IMR-90 (cell line): ENCODE data around the gene SH2B2. TPM values are rescaled to one million over a fixed set of nuclear protein-coding genes. Genes with fewer than 3 reads are reported as not detected.
"Not testable (repeated sequence)": the region's sequence is repeated elsewhere in the genome, so short reads cannot be mapped to it uniquely, and the experiment has no call there.

Experiments used
- ATAC-seq: fragments of 200-7000 bp; cut with Tn5 transposase; 2 replicates; pipeline ENCODE4 v1.9.1; 2020; ENCODE audit warnings: low read depth, mild to moderate bottlenecking, moderate library complexity
- BruUV-seq: library from RNA; stranded (reverse); fragments of 400-500 nt; replicated peaks from 2 replicates; lab custom pipeline; 2021; lab: Mats Ljungman, UMichigan
- CTCF ChIA-PET: fragments of 300-600 bp; formaldehyde crosslinking; extraction: SDS; loops from one replicate; lab custom pipeline; 2021; ENCODE audit warnings: antibody characterized with exemption; lab: Yijun Ruan, JAX
- POLR2A ChIA-PET: fragments of 300-600 bp; sonication (Branson Sonifier 250); formaldehyde crosslinking; loops from one replicate; lab custom pipeline; 2022; ENCODE audit warnings: antibody characterized with exemption; ENCODE audit not compliant: unreplicated experiment; lab: Charles Lee
- DNase-seq: peaks from one replicate; pipeline ENCODE4 v3.0.0; 2013
- H2AFZ ChIP-seq: replicated peaks from 2 replicates; pipeline ENCODE3; 2013; ENCODE audit warnings: low read length, mild to moderate bottlenecking; ENCODE audit not compliant: poor library complexity
- H2AK5ac ChIP-seq: 2 replicates; pipeline ENCODE4 v1.6.1; 2013; ENCODE audit warnings: low read depth, low read length, inconsistent platforms
- H2AK9ac ChIP-seq: replicated peaks from 2 replicates; pipeline ENCODE3; 2013; ENCODE audit warnings: mild to moderate bottlenecking, low read depth, low read length, moderate library complexity; ENCODE audit not compliant: poor library complexity
- H2BK120ac ChIP-seq: 2 replicates; pipeline ENCODE4 v1.6.1; 2013; ENCODE audit warnings: low read depth, low read length, inconsistent platforms
- H2BK15ac ChIP-seq: 3 replicates; pipeline ENCODE4 v1.6.1; 2013; ENCODE audit warnings: low read depth, low read length, inconsistent platforms
- H2BK20ac ChIP-seq: 2 replicates; pipeline ENCODE4 v1.6.1; 2013; ENCODE audit warnings: low read depth, mild to moderate bottlenecking, inconsistent platforms, low read length, moderate library complexity
- H2BK5ac ChIP-seq: 2 replicates; pipeline ENCODE4 v1.6.1; 2013; ENCODE audit warnings: mild to moderate bottlenecking, low read depth, low read length, inconsistent platforms; ENCODE audit not compliant: poor library complexity, severe bottlenecking
- H3K14ac ChIP-seq: replicated peaks from 2 replicates; pipeline ENCODE4 v1.6.1; 2013; ENCODE audit warnings: low read depth, low read length, inconsistent platforms
- H3K18ac ChIP-seq: 2 replicates; pipeline ENCODE4 v1.6.1; 2013; ENCODE audit warnings: low read depth, low read length, control low read depth
- H3K23ac ChIP-seq: 2 replicates; pipeline ENCODE4 v1.6.1; 2013; ENCODE audit warnings: low read depth, low read length, inconsistent platforms
- H3K27ac ChIP-seq: 2 replicates; pipeline ENCODE4 v1.5.1; 2013; ENCODE audit warnings: mild to moderate bottlenecking, control low read depth, low read length; ENCODE audit not compliant: insufficient read depth
- H3K27me3 ChIP-seq: 2 replicates; pipeline ENCODE4 v1.6.1; 2013; ENCODE audit warnings: low read length; ENCODE audit not compliant: control insufficient read depth, insufficient read depth
- H3K36me3 ChIP-seq: 2 replicates; pipeline ENCODE4 v1.6.1; 2013; ENCODE audit warnings: low read length, mixed read lengths; ENCODE audit not compliant: control insufficient read depth, insufficient read depth
- H3K4ac ChIP-seq: 2 replicates; pipeline ENCODE4 v1.6.1; 2013; ENCODE audit warnings: low read depth, low read length, inconsistent platforms
- H3K4me1 ChIP-seq: 2 replicates; pipeline ENCODE4 v1.6.1; 2013; ENCODE audit warnings: low read length, mixed read lengths; ENCODE audit not compliant: control insufficient read depth, insufficient read depth
- H3K4me2 ChIP-seq: 2 replicates; pipeline ENCODE4 v1.6.1; 2013; ENCODE audit warnings: low read depth, mild to moderate bottlenecking, control low read depth, low read length, moderate library complexity
- H3K4me3 ChIP-seq: 2 replicates; pipeline ENCODE4 v1.5.1; 2013; ENCODE audit warnings: low read depth, mild to moderate bottlenecking, control low read depth, low read length, moderate library complexity; ENCODE audit not compliant: insufficient read depth
- H3K56ac ChIP-seq: 2 replicates; pipeline ENCODE4 v1.6.1; 2013; ENCODE audit warnings: low read length, inconsistent platforms; ENCODE audit not compliant: insufficient read depth; ENCODE audit errors: extremely low read depth
- H3K79me1 ChIP-seq, 2 experiments: 2 replicates each; pipeline ENCODE4 v1.6.1; 2013; ENCODE audit warnings: low read length in 2 of 2, inconsistent platforms in 1 of 2, low read depth in 1 of 2
- H3K9ac ChIP-seq: 2 replicates; pipeline ENCODE4 v1.6.1; 2013; ENCODE audit warnings: low read depth, low read length, control low read depth
- H3K9me1 ChIP-seq: 2 replicates; pipeline ENCODE4 v1.6.1; 2013; ENCODE audit warnings: low read length, inconsistent platforms; ENCODE audit not compliant: insufficient read depth
- H3K9me3 ChIP-seq: 2 replicates; pipeline ENCODE4 v1.6.1; 2013; ENCODE audit warnings: low read length; ENCODE audit not compliant: control insufficient read depth, insufficient read depth
- H4K20me1 ChIP-seq: 2 replicates; pipeline ENCODE4 v1.6.1; 2013; ENCODE audit warnings: low read length, inconsistent platforms; ENCODE audit not compliant: insufficient read depth
- H4K5ac ChIP-seq: 2 replicates; pipeline ENCODE4 v1.6.1; 2013; ENCODE audit warnings: mild to moderate bottlenecking, low read depth, low read length, control low read depth
- H4K8ac ChIP-seq, 2 experiments: 2 replicates each; pipeline ENCODE4 v1.6.1; 2013; ENCODE audit warnings: low read depth in 2 of 2, low read length in 2 of 2, control low read depth in 1 of 2, inconsistent platforms in 1 of 2
- H4K91ac ChIP-seq: 2 replicates; pipeline ENCODE4 v1.6.1; 2013; ENCODE audit warnings: low read depth, low read length, inconsistent platforms; ENCODE audit not compliant: insufficient read depth
- BHLHE40 ChIP-seq: fragments of 150-350 bp; IDR thresholded peaks from 2 replicates; pipeline ENCODE4 v1.6.1; 2016; ENCODE audit warnings: mild to moderate bottlenecking, low read depth, low read length
- CTCF ChIP-seq: conservative IDR thresholded peaks from 2 replicates; pipeline ENCODE4 v1.5.1; 2012; ENCODE audit warnings: mild to moderate bottlenecking, low read depth, low read length, improper control_type of control experiment
- MAZ ChIP-seq: IDR thresholded peaks from 2 replicates; pipeline ENCODE4 v1.6.1; 2012; ENCODE audit warnings: low read depth, mild to moderate bottlenecking, low read length, improper control_type of control experiment, moderate library complexity, borderline replicate concordance
- MXI1 ChIP-seq: IDR thresholded peaks from 2 replicates; pipeline ENCODE4 v1.6.1; 2012; ENCODE audit warnings: low read depth, mild to moderate bottlenecking, low read length, moderate library complexity, borderline replicate concordance
- POLR2A ChIP-seq: IDR thresholded peaks from 2 replicates; pipeline ENCODE4 v1.6.1; 2012; ENCODE audit warnings: mild to moderate bottlenecking, low read depth, low read length
- RAD21 ChIP-seq: IDR thresholded peaks from 2 replicates; pipeline ENCODE4 v1.6.1; 2012; ENCODE audit warnings: low read length, improper control_type of control experiment
- WGBS, 2 experiments: methylation state at CpG; one replicate each; pipeline versions ENCODE4 v1.1.5 to v1.1.7; 2013; ENCODE audit warnings: missing lambda C conversion rate in 2 of 2; ENCODE audit not compliant: insufficient read length in 1 of 2; ENCODE audit errors: extremely low coverage in 2 of 2; 5-methylcytosine and 5-hydroxymethylcytosine counted together
- dilution Hi-C: fragments of 300-500 bp; cut with HindIII; formaldehyde crosslinking; loops from one replicate; pipeline ENCODE4 v1.14.3; 2018; ENCODE audit warnings: low sequenced_read_pairs; ENCODE audit not compliant: unreplicated experiment
- in situ Hi-C: fragments of 300-500 bp; cut with MboI; formaldehyde crosslinking; loops from 3 replicates; pipeline ENCODE4 v1.14.3; 2019; ENCODE audit warnings: low sequenced_read_pairs, inconsistent platforms, mixed read lengths
- intact Hi-C: fragments of 100-400 bp; cut with micrococcal nuclease; formaldehyde crosslinking; loops from 2 replicates; pipeline ENCODE4 v1.10.0; 2022
- polyA plus RNA-seq, 3 experiments: library from polyadenylated mRNA; depleted of rRNA; stranded (reverse); fragments of >200 nt; gene quantifications; 2 replicates each; pipeline ENCODE4 v1.2.3, GENCODE V29; 2012; ENCODE audit warnings: low replicate concordance in 1 of 3
- total RNA-seq: library from RNA; depleted of rRNA; stranded (reverse); fragments of >200 nt; gene quantifications from 2 replicates; pipeline ENCODE4 v1.2.3, GENCODE V29; 2012

Gene SH2B2
- total and polyA plus RNA-seq, 2 of the 4 experiments (the other 2 are of a cell fraction), result 0.36 to 0.99 TPM

GRCh38 chr7:102363549-102364393 is 77.1 kb downstream of the SH2B2 start:
- H4K91ac ChIP-seq, H3K4me1 ChIP-seq, H3K36me3 ChIP-seq, H2AK9ac ChIP-seq, H3K9me1 ChIP-seq, dilution Hi-C loops, H3K23ac ChIP-seq, intact Hi-C loops, H3K14ac ChIP-seq, H3K9me3 ChIP-seq, H3K4ac ChIP-seq, BruUV-seq, H2BK15ac ChIP-seq, H4K20me1 ChIP-seq, in situ Hi-C loops, H2AK5ac ChIP-seq, POLR2A ChIA-PET, H3K27me3 ChIP-seq, H3K79me1 ChIP-seq, H3K18ac ChIP-seq, H4K5ac ChIP-seq: not testable (repeated sequence)
- peak; percentile 100 for ATAC-seq
- peak overlapping the region; percentile 57 for H3K27ac ChIP-seq
- H2BK120ac ChIP-seq, result peak overlapping the region; percentile 73; the same call in 1 of the 2 replicates
- peak overlapping the region in 1 of 2 experiments; percentile 84; a peak in 2 of 4 replicates for H4K8ac ChIP-seq
- H3K56ac ChIP-seq, result peak overlapping the region; percentile 17; the same call in 1 of the 2 replicates
- H3K9ac ChIP-seq, result peak overlapping the region; percentile 12
- H2BK5ac ChIP-seq, result peak overlapping the region; percentile 50
- 4% methylated on average over 22 of the region's 76 CpGs; no CpG with 5 or more reads in 1 of the 2 experiments for WGBS, 2 experiments
- DNase-seq, result peak; percentile 98
- TF ChIP-seq MAZ (peak; percentile 42; the same call in 1 of the 2 replicates), RAD21 (peak; percentile 8; the same call in 1 of the 2 replicates), POLR2A (peak; percentile 87), BHLHE40 (peak; percentile 72), CTCF (0 out of 2 replicates have a peak, but pooled peaks have one; percentile 27), MXI1 (peak; percentile 70; the same call in 1 of the 2 replicates)
- peak overlapping the region; percentile 52 for H3K4me3 ChIP-seq
- H2BK20ac ChIP-seq, result peak overlapping the region; percentile 66; the same call in 1 of the 2 replicates
- H3K4me2 ChIP-seq, result peak overlapping the region; percentile 52; the same call in 1 of the 2 replicates
- H2AFZ ChIP-seq, result peak overlapping the region; percentile 75
- CTCF ChIA-PET, result interaction anchor here (0.8 kb wide), 1 partner anchor 57 kb away, joined by 3 read pairs; no protein-coding TSS in a partner anchor
